Fibroblast of lung (primary cell): ENCODE measurements around the gene SLC44A4.

ENCODE experiments used
- CTCF ChIP-seq, 2 donors: IDR thresholded peaks in 1 of 2; conservative IDR thresholded peaks in 1 of 2; 1 replicate in 1 of 2; 2 replicates in 1 of 2; pipeline ENCODE4 v1.5.1; 2011 to 2012; ENCODE audit warnings: low read length in 2 of 2, control low read depth in 1 of 2, inconsistent platforms in 1 of 2, low read depth in 1 of 2, mild to moderate bottlenecking in 1 of 2
- EZH2 ChIP-seq: IDR thresholded peaks from 2 replicates; pipeline ENCODE4 v1.5.1; 2012; ENCODE audit warnings: low read length, control low read depth, mild to moderate bottlenecking; ENCODE audit errors: missing control alignments

- no peak for TF ChIP-seq CTCF (conservative IDR thresholded peaks at IDR 0.05 in 1 of 2, IDR thresholded peaks at IDR 0.05 in 1 of 2; ENCODE audit: low read depth in 1 of 2, low read length in 2 of 2)
- TF ChIP-seq EZH2 = no peak
Observed at GRCh38 chr6:31878726-31879125, at the start of gene SLC44A4.
